ENCODE data around the gene TRPM5.

The TRPM5 gene

GRCh38 chr11:2460540-2461252, 16.4 kb upstream of the TRPM5 start:
- H3K9me3 ChIP-seq (ENCODE audit: control insufficient read depth, low read depth, low read length), result no peaks in the 10 kb centered on the region
- H3K27ac ChIP-seq (ENCODE audit: low read length), result no peak overlapping the region
- H3K27me3 ChIP-seq (ENCODE audit: control insufficient read depth, insufficient read depth, low read length), result peaks cover 21% of the 10 kb centered on the region
- no peaks in the 10 kb centered on the region for H3K4me1 ChIP-seq (ENCODE audit: control insufficient read depth, low read depth, low read length)
- H3K9ac ChIP-seq (ENCODE audit: low read length), result no peak overlapping the region
- H3K4me3 ChIP-seq (ENCODE audit: low read length), result no peak overlapping the region
- no peaks in the 10 kb centered on the region for H3K36me3 ChIP-seq (ENCODE audit: control insufficient read depth, low read depth, low read length)

- Histone ChIP-seq H3K4me1 (ENCODE audit: control insufficient read depth, low read depth, low read length) (no peaks in the 10 kb centered on the region), H3K27ac (ENCODE audit: low read length) (no peak overlapping the region), H3K9ac (ENCODE audit: low read length) (no peak overlapping the region), H3K9me3 (ENCODE audit: control insufficient read depth, low read depth, low read length) (no peaks in the 10 kb centered on the region), H3K4me3 (ENCODE audit: low read length) (no peak overlapping the region), H3K36me3 (ENCODE audit: control insufficient read depth, low read depth, low read length) (no peaks in the 10 kb centered on the region), H3K27me3 (ENCODE audit: control insufficient read depth, insufficient read depth, low read length) (peaks cover 26% of the 10 kb centered on the region)
These were observed 15.7 kb upstream of the TRPM5 start for GRCh38 chr11:2459796-2460531.

- Histone ChIP-seq H3K27me3 (ENCODE audit: control insufficient read depth, insufficient read depth, low read length) (peaks cover 34% of the 10 kb centered on the region), H3K4me1 (ENCODE audit: control insufficient read depth, low read depth, low read length) (no peaks in the 10 kb centered on the region), H3K9ac (ENCODE audit: low read length) (no peak overlapping the region), H3K9me3 (ENCODE audit: control insufficient read depth, low read depth, low read length) (no peaks in the 10 kb centered on the region), H3K27ac (ENCODE audit: low read length) (no peak overlapping the region), H3K4me3 (ENCODE audit: low read length) (no peak overlapping the region), H3K36me3 (ENCODE audit: control insufficient read depth, low read depth, low read length) (no peaks in the 10 kb centered on the region)
These were observed 14.9 kb upstream of the TRPM5 start for GRCh38 chr11:2459016-2459725.

- Histone ChIP-seq H3K27ac (ENCODE audit: low read length) (no peak overlapping the region), H3K4me3 (ENCODE audit: low read length) (no peak overlapping the region), H3K36me3 (ENCODE audit: control insufficient read depth, low read depth, low read length) (no peaks in the 10 kb centered on the region), H3K9me3 (ENCODE audit: control insufficient read depth, low read depth, low read length) (no peaks in the 10 kb centered on the region), H3K27me3 (ENCODE audit: control insufficient read depth, insufficient read depth, low read length) (peaks cover 41% of the 10 kb centered on the region), H3K9ac (ENCODE audit: low read length) (no peak overlapping the region), H3K4me1 (ENCODE audit: control insufficient read depth, low read depth, low read length) (no peaks in the 10 kb centered on the region)
These were observed 14.0 kb upstream of the TRPM5 start for GRCh38 chr11:2458321-2458720.

GRCh38 chr11:2453436-2453835, 9.1 kb upstream of the TRPM5 start:
- Histone ChIP-seq H3K27me3 (ENCODE audit: control insufficient read depth, insufficient read depth, low read length) (peaks cover 78% of the 10 kb centered on the region), H3K9ac (ENCODE audit: low read length) (no peak overlapping the region), H3K4me3 (ENCODE audit: low read length) (no peak overlapping the region), H3K4me1 (ENCODE audit: control insufficient read depth, low read depth, low read length) (no peaks in the 10 kb centered on the region), H3K27ac (ENCODE audit: low read length) (no peak overlapping the region), H3K36me3 (ENCODE audit: control insufficient read depth, low read depth, low read length) (no peaks in the 10 kb centered on the region), H3K9me3 (ENCODE audit: control insufficient read depth, low read depth, low read length) (no peaks in the 10 kb centered on the region)

- Histone ChIP-seq H3K4me1 (ENCODE audit: control insufficient read depth, low read depth, low read length) (no peaks in the 10 kb centered on the region), H3K27me3 (ENCODE audit: control insufficient read depth, insufficient read depth, low read length) (peaks cover 78% of the 10 kb centered on the region), H3K36me3 (ENCODE audit: control insufficient read depth, low read depth, low read length) (no peaks in the 10 kb centered on the region), H3K4me3 (ENCODE audit: low read length) (no peak overlapping the region), H3K27ac (ENCODE audit: low read length) (no peak overlapping the region), H3K9me3 (ENCODE audit: control insufficient read depth, low read depth, low read length) (no peaks in the 10 kb centered on the region), H3K9ac (ENCODE audit: low read length) (no peak overlapping the region)
These were observed 8.2 kb upstream of the TRPM5 start for GRCh38 chr11:2452321-2453012.

- Histone ChIP-seq H3K27ac (ENCODE audit: low read length) (no peak overlapping the region), H3K9ac (ENCODE audit: low read length) (no peak overlapping the region), H3K9me3 (ENCODE audit: control insufficient read depth, low read depth, low read length) (no peaks in the 10 kb centered on the region), H3K27me3 (ENCODE audit: control insufficient read depth, insufficient read depth, low read length) (peaks cover 83% of the 10 kb centered on the region), H3K36me3 (ENCODE audit: control insufficient read depth, low read depth, low read length) (no peaks in the 10 kb centered on the region), H3K4me1 (ENCODE audit: control insufficient read depth, low read depth, low read length) (no peaks in the 10 kb centered on the region), H3K4me3 (ENCODE audit: low read length) (no peak overlapping the region)
These were observed 7.6 kb upstream of the TRPM5 start for GRCh38 chr11:2451916-2452315.

- peaks cover 88% of the 10 kb centered on the region for H3K27me3 ChIP-seq (ENCODE audit: control insufficient read depth, insufficient read depth, low read length)
These were observed 7.0 kb upstream of the TRPM5 start for GRCh38 chr11:2451336-2451735.

GRCh38 chr11:2450321-2451041, 6.2 kb upstream of the TRPM5 start:
- no peak overlapping the region for H3K9ac ChIP-seq (ENCODE audit: low read length)
- no peaks in the 10 kb centered on the region for H3K36me3 ChIP-seq (ENCODE audit: control insufficient read depth, low read depth, low read length)
- H3K27me3 ChIP-seq (ENCODE audit: control insufficient read depth, insufficient read depth, low read length), result peaks cover 93% of the 10 kb centered on the region
- no peaks in the 10 kb centered on the region for H3K4me1 ChIP-seq (ENCODE audit: control insufficient read depth, low read depth, low read length)
- no peak overlapping the region for H3K27ac ChIP-seq (ENCODE audit: low read length)
- H3K4me3 ChIP-seq (ENCODE audit: low read length), result no peak overlapping the region
- no peaks in the 10 kb centered on the region for H3K9me3 ChIP-seq (ENCODE audit: control insufficient read depth, low read depth, low read length)

More at GRCh38 chr11:2451336-2451735, 7.0 kb upstream of the TRPM5 start:
- Histone ChIP-seq H3K27ac (ENCODE audit: low read length) (no peak overlapping the region), H3K9ac (ENCODE audit: low read length) (no peak overlapping the region), H3K36me3 (ENCODE audit: control insufficient read depth, low read depth, low read length) (no peaks in the 10 kb centered on the region), H3K4me1 (ENCODE audit: control insufficient read depth, low read depth, low read length) (no peaks in the 10 kb centered on the region), H3K9me3 (ENCODE audit: control insufficient read depth, low read depth, low read length) (no peaks in the 10 kb centered on the region), H3K4me3 (ENCODE audit: low read length) (no peak overlapping the region)

- Histone ChIP-seq H3K27me3 (ENCODE audit: control insufficient read depth, insufficient read depth, low read length) (peaks cover 92% of the 10 kb centered on the region), H3K9me3 (ENCODE audit: control insufficient read depth, low read depth, low read length) (no peaks in the 10 kb centered on the region), H3K36me3 (ENCODE audit: control insufficient read depth, low read depth, low read length) (no peaks in the 10 kb centered on the region), H3K27ac (ENCODE audit: low read length) (no peak overlapping the region), H3K4me3 (ENCODE audit: low read length) (no peak overlapping the region), H3K9ac (ENCODE audit: low read length) (no peak overlapping the region), H3K4me1 (ENCODE audit: control insufficient read depth, low read depth, low read length) (no peaks in the 10 kb centered on the region)
These were observed 5.4 kb upstream of the TRPM5 start for GRCh38 chr11:2449548-2450320.
